ENCODE data around the gene KMT2D.
A peak's percentile ranks its signal among the peaks of the same experiment; 100 is the strongest.

KMT2D gene

DNA sequence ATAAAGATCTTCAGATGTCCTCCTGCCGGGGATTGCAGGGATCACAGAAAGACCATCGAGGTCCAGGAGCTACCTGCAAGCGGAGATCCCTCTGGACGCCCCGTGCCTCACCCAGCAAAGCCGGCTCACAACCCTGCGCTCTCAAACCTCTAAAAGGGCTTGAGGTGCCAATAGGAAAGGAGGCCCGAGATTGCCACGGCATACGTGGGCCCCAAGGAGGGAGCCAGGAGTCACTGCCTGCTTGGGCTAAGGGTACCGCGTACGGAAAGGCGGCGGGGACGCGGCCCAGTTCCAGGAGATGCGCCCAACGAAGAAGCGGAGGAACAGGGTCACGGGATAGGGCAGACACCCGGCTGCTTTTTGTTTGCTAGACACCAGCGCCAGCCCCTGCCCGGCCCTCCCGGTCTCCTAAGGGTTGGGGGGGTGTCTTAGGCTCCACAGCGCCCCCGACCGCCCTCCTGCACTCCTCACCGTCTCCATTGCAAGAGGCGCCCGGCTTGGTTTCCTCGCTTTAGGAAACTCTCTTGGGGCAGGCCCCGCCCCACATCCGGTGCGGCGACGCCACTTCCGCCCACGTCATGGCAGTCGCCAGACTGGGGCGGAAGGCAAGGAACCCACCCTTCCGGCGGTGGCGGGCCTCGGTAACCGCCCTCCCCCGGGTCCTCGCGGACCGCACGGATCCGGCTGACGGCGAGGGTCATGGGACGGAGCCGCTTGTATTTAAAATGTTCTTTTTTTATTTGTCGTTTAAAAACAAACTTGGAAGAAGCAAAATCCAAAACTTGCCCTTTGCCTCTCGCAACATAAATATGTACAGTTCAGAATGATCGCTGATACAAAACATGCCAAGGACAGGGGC, 42.1 kb downstream of the KMT2D start, which contains the start of gene PRKAG1:
PRKAG1 (minus strand) TSS at position 516 of the 859 bp plus-strand sequence; CDS start at position 480, 36 bp downstream.
- DNase-seq = peak; percentile 96

- DNase-seq = peak; percentile 47
Observed at GRCh38 chr12:49017891-49018260, 42.7 kb downstream of the KMT2D start.

DNA sequence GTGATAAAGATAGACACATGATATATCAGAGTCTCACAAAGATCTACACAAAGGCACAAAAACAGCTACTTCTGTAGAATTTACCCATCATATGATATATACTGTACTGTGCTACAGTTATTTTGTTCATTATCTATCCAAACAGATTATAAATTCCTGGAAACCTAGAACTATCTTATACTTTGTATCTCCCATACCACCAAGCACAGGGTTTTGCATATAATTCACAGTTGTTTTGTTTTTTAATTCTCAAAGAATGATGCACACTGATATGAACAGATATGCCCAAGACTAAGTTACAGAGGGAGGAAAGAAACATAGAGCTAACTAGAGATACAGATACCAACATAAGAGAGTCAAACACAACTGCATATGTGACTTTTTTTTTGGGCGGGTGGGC, 45.4 kb downstream of the KMT2D start:
- no peak for DNase-seq

DNA sequence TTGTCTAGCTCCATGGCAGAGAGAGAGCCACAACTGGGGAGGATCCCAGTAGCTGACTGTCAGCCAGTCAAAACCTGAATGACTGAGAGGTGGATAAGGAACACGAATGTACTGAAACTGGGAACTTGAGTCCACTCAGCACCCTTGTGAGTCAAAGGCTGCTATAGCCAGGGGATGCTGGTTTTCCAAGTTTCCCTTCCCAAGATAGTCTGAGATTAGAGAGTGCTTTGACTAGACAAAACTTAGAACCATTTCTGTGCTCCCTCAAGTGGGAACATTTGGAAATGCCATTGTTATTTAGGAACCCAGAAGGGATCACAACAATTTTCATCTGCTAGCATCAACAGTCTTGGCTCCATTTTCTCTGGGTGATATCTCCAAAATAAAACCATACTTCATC, 46.0 kb downstream of the KMT2D start:
- no peak for DNase-seq

DNA sequence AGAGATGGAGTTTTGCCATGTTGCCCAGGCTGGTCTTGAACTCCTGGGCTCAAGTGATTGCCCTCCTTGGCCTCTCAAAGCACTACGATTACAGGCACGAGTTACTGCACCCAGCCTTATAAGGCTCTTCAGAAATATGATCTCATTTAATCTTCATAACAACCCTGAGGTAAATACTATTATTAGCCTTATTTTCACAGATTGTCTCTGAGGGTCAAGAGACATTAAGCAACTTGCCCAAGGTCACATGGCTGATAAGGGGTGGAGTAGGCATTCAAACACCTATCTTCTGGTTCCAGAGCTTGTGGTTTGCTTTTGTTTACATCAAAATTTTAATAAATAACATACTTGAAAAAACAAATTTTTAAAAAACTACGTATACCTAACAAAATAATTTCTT, 47.2 kb downstream of the KMT2D start:
- no peak for DNase-seq

GRCh38 chr12:49012739-49013138, 47.9 kb downstream of the KMT2D start:
- no peak for DNase-seq
